Measurements from ENCODE around the gene TJP3. TPM values are rescaled to one million over a fixed set of nuclear protein-coding genes. Genes with fewer than 3 reads are reported as not detected.

Gene TJP3
- total RNA-seq, 2 experiments from 2014 or later: 1.0 to 1.3 TPM

DNA sequence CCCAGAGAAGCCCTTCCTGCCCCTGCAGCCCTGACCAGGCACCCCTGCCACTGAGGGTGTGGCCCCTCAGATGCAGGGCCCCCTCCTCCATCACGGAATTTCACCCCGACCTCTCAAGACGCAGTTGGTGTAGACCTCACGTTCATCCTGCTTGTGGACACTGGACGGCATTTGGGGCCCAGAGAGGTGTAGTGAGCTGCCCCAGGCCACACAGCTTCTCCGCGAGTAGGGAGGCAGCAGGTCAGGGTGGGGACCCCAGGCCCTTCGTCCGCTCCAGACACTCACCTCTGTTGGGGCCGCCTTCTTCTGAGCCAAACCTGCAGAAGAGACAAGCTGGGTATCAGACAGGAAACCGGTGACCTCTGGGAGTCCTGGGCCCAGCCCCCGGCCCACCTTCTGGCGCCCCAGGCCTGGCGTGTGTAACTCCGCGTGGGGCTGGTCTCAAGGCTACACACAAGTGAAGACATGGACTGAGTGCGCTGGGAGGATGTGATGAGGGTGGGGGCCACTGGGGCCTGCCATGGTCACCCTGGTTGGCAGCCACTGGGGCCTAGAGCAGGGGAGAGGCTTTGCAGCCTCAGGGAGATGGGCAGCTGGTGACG lies 41.0 kb upstream of the TJP3 start:
- no peaks in the 10 kb centered on the region for H3K27me3 Mint-ChIP-seq
- no peaks in the 10 kb centered on the region for H3K9me3 Mint-ChIP-seq (ENCODE audit: low read depth)
- H3K4me3 Mint-ChIP-seq: no peak overlapping the region
- H3K36me3 Mint-ChIP-seq: peaks cover 3% of the 10 kb centered on the region
- CTCF ChIA-PET: interaction anchor here (0.6 to 3.0 kb wide), 9 partner anchors 19 to 163 kb away, joined by 3 to 20 read pairs (median 8); partner anchors contain the start of gene PIP5K1C
- ATAC-seq: no peak
- H3K4me1 Mint-ChIP-seq: peaks cover 31% of the 10 kb centered on the region
- no peak overlapping the region for H3K27ac Mint-ChIP-seq
- DNase-seq: no peak

DNA sequence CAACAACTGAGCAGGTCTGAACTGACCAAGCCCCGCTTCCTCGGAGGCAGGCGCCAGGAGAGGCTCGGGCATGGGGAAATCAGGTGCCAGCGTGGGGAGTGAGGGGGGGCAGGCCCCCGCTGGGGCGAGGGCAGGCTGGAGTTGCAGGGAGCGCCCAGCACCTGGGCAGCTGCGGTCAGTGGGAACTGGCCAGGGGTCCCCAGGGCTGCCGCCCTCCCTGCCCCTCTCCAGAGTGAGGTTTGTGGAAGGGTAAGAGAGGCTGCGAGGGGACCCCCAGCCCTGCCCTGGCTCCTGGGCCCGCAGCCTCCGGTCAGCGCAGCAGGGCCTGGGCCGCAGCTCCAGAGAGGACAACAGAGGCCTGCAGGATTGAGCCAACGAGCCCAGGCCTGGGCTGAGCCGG lies 40.4 kb upstream of the TJP3 start:
- H3K27ac Mint-ChIP-seq: no peak overlapping the region
- no peak overlapping the region for H3K4me3 Mint-ChIP-seq
- peaks cover 4% of the 10 kb centered on the region for H3K36me3 Mint-ChIP-seq
- peaks cover 35% of the 10 kb centered on the region for H3K4me1 Mint-ChIP-seq
- no peak for ATAC-seq
- H3K27me3 Mint-ChIP-seq: no peaks in the 10 kb centered on the region
- no peaks in the 10 kb centered on the region for H3K9me3 Mint-ChIP-seq (ENCODE audit: low read depth)
- CTCF ChIA-PET: interaction anchor here (1.2 to 3.0 kb wide), 7 partner anchors 19 to 49 kb away, joined by 3 to 19 read pairs (median 8); partner anchors contain the start of gene PIP5K1C
- DNase-seq: no peak

DNA sequence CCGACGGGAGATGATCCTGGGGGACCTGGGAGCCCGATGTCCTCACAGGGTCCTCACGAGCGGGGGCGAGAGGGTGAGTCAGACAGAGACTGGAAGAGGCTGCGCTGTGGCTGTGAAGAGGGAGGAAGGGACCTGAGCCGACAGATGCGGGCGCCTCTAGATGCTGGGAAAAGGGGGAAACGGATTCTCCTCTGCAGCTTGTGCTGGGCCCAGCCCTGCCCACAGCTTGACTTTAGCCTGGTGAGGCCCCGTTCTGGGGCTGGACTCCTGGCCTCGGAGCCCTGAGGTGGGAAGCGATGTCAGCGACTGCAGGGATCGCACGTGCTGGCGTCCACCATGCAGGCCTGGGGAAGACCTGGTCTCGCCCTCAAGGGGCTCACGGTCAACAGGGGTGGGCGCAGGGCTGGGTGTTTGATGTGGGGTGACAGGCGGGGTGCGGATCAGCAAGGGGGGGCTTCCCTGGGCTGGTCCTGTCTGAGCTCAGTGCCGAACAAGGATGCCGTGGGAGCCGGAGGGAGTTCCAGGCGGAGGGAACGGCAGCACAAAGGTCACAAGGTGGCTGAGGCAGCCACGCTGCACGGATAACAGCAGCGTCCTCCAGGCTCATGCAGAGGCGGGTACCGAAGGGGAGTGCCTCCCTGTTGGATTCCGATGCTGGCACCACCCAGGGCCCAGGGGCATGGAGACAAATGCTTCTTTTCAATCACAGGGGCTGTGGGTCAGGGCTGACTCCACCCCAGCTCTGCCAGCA lies 39.7 kb upstream of the TJP3 start:
- Mint-ChIP-seq H3K9me3 (ENCODE audit: low read depth) (no peaks in the 10 kb centered on the region), H3K4me3 (no peak overlapping the region), H3K36me3 (peaks cover 8% of the 10 kb centered on the region), H3K4me1 (peaks cover 38% of the 10 kb centered on the region), H3K27ac (no peak overlapping the region), H3K27me3 (no peaks in the 10 kb centered on the region)
- DNase-seq (no peak), ATAC-seq (no peak)
- CTCF ChIA-PET: interaction anchor here (1.2 to 3.0 kb wide), 4 partner anchors 24 to 44 kb away, joined by 3 to 17 read pairs (median 7); partner anchors contain the start of gene PIP5K1C

DNA sequence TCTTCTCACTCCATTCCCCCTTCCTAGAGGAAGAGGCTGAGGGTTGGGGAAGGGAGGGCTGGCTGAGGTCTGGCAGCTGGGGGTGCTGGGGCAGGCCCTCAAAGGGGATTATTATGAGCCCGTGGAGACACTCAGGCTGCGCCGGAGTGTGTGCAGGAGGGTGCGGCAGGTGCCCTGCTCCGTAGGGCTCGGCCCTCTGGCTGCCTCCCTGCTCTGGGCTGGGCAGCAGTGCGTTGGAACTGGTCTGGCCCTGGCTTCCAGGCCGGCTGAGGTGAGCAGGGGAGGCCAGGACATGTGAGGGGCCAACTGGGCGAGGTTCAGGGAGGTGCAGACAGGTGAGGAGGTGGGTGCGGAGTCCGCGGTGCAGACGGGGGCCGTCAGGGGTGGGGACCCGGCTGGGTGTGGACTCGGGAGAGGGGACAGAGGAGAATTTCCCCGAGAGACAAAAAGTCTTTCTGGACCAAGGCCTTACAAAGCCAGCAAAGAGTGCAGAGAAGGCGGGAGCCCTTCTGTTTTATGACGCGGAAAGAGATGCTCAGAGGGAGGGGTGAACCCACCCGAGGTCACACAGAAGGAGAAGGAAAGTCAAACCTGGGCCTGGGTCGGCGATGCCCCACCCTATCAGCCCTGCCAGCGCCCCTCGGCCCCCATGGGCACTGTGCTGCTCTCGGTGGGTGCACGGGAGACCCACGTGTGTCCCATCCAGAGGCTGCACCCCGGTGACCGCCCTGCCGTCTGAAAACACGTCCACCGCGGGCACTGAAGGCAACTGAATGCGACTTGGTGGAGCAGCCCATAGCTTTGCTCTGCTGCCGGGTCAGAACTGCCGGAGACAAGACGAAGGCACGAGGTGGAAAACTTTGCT lies 38.9 kb upstream of the TJP3 start:
- H3K27me3 Mint-ChIP-seq: no peaks in the 10 kb centered on the region
- ATAC-seq (no peak), DNase-seq (no peak)
- CTCF ChIA-PET: interaction anchor here (1.3 to 1.6 kb wide), 2 partner anchors 23 kb away, joined by 6 read pairs; no protein-coding TSS in a partner anchor
- H3K36me3 Mint-ChIP-seq: peaks cover 8% of the 10 kb centered on the region
- peaks cover 38% of the 10 kb centered on the region for H3K4me1 Mint-ChIP-seq
- no peak overlapping the region for H3K4me3 Mint-ChIP-seq
- H3K9me3 Mint-ChIP-seq (ENCODE audit: low read depth): no peaks in the 10 kb centered on the region
- peak overlapping the region; percentile 5 for H3K27ac Mint-ChIP-seq

DNA sequence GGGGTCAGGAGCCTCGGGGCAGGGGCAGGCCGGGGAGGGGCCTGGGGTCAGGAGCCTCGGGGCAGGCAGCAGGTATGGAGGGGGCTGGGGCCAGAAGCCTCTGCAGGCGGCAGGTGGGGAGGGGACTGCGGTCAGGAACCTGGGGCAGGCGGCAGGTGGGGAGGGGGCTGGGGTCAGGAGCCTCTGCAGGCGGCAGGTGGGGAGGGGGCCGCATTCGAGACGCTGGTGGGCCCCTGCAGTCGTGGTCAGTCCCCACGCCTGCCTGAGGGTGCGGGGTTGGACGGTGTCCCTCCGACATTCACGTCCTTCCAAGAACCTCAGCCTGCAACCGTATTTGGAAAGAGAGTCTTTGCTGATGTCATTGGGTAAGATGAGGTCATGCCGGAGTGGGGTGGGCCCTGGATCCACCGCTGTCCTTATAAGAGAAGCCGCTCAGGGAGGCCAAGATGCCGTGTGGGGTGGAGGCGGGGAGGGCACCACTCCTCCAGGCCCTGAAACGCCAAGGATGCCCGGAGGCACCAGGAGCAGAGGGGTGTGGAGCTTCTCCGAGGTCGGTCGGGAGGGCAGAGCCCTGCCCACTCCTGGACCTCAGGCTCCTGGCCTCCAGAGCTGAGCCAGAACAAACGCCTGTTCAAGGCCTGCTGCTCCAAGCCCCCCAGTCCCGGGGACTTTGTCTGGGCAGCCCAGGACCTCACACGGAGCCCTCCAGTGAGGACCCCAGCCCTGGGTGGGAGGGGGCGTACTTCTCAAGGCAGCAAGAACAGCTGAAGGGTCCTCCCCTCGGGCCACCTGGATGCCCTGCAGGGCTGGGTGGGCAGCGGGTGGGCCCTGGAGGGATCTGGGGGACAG lies 38.0 kb upstream of the TJP3 start:
- no peaks in the 10 kb centered on the region for H3K9me3 Mint-ChIP-seq (ENCODE audit: low read depth)
- peak overlapping the region; percentile 59 for H3K4me3 Mint-ChIP-seq
- no peaks in the 10 kb centered on the region for H3K27me3 Mint-ChIP-seq
- ATAC-seq (no peak), DNase-seq (no peak)
- H3K36me3 Mint-ChIP-seq: peaks cover 8% of the 10 kb centered on the region
- H3K4me1 Mint-ChIP-seq: peaks cover 38% of the 10 kb centered on the region
- peak overlapping the region; percentile 86 for H3K27ac Mint-ChIP-seq
- CTCF ChIA-PET: interaction anchor here (1.3 to 2.6 kb wide), 3 partner anchors 9 to 23 kb away, joined by 4 to 12 read pairs (median 6); no protein-coding TSS in a partner anchor

DNA sequence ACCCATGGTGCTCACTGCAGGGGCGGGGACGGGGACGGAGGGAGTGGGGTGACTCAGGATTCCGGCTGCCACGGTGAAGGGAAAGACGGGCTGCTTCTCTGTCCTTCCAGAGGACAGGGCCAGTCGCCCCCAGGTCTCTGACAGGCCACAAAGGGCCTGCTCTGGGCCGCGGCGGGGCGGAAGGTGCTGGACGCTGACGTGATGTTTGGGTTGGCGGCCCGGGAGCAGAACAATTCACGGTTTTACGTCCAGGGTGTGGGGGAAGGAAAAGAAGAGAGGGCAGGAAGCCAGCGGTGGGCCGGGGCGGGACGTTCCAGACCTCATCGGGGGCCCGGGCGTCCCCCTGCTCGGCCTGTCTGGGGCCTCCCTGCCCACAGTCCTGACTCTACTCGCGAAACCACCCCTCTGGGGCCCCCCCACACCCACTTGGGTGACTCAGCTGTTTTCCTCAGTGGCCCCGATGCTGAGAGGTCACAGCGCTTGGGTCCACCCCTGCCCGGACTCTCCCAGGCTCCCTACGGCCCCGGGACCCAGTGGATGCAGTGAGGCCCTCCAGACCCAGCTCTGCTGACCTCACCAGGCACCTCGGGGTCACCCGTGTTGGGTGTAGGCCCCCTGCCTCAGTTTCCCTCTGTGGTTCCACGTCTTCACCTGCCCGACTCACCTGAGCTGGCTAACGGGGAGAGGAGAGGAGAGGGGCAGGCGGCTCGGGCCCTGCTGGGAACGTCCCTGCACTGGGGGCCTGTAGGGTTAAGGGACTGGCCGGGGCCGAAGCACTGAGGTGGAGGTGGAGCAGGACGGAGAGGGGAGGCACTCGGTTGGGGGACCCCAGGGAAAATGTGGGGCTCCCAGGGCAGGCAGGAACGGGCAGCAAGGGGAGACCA lies 37.1 kb upstream of the TJP3 start:
- peak; percentile 86 for DNase-seq
- Mint-ChIP-seq H3K4me3 (peak overlapping the region; percentile 59), H3K27ac (peak overlapping the region; percentile 86), H3K36me3 (peaks cover 8% of the 10 kb centered on the region), H3K27me3 (no peaks in the 10 kb centered on the region), H3K9me3 (ENCODE audit: low read depth) (no peaks in the 10 kb centered on the region), H3K4me1 (peaks cover 37% of the 10 kb centered on the region)
- peak; percentile 63 for ATAC-seq
- CTCF ChIA-PET: interaction anchor here (0.6 to 2.6 kb wide), 11 partner anchors 9 to 469 kb away, joined by 3 to 18 read pairs (median 4); partner anchors contain the start of genes MRPL54 and PIP5K1C

DNA sequence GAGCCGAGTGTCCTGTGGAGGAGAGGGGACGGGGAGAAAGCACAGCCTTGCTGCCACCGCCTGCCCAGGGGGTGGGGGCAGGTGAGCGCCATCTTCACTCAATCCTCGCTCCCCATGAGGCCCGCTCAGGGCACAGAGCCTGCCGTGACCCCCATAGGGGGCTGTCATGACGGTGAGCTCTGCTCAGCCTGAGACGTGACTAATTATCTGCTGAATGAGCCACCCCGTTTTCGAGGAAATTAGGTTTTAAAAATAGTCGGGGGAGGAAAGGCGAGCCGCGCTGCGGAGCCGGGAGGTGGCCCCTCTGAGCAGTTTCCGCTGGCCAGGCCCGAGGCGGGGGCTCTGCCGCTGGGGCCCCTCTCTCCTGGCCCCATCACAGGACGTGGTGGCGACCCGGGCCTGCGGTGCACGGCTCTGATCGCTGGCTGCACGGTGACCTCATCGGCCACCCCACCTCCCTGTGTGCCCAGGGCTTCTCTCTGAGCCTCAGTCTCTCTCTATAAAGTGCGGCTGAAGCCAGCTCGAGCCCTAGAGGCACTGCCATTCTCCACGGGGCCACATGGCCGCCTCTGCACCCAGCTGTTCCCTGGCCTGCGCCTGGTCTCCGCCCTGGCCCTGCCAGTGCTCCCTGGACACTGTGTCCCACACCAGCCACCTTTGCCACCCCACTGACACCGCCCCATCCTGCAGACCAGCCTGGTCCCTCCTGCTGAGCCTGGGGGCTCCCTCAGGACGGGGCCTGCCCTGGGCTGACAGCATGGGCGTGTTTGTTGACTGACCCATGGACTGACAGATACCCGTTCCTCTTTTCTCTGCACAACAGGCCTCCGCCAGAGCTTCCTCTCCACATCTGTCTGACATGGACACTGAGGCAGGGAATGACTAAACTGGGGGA lies 36.3 kb upstream of the TJP3 start:
- DNase-seq (peak; percentile 74), ATAC-seq (peak; percentile 69)
- CTCF ChIA-PET: interaction anchor here (0.6 to 2.6 kb wide), 11 partner anchors 15 to 468 kb away, joined by 3 to 18 read pairs (median 4); partner anchors contain the start of genes MRPL54 and PIP5K1C
- Mint-ChIP-seq H3K27ac (peak overlapping the region; percentile 86), H3K4me3 (peak overlapping the region; percentile 59), H3K9me3 (ENCODE audit: low read depth) (no peaks in the 10 kb centered on the region), H3K4me1 (peaks cover 34% of the 10 kb centered on the region), H3K36me3 (peaks cover 7% of the 10 kb centered on the region), H3K27me3 (no peaks in the 10 kb centered on the region)

DNA sequence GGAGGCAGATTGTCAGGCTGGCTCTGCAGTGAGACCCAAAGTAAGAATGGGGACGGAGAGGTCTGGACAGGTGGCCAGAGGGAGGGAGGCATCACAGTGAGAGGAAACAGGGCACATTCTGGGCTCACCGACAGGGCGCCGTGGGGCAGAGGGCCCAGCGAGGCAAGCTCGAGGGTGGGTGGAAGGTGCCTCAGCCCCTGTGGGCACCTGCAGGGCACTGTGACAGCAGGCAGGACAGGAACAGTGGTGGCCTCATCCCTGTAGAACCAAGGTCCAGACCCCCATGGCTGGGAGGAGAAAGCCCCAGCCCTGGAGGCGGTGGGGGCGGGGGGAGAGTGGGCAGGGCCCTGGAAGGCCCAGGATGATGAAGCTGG lies 35.6 kb upstream of the TJP3 start:
- no peaks in the 10 kb centered on the region for H3K27me3 Mint-ChIP-seq
- no peaks in the 10 kb centered on the region for H3K9me3 Mint-ChIP-seq (ENCODE audit: low read depth)
- ATAC-seq (no peak), DNase-seq (no peak)
- peak overlapping the region; percentile 72 for H3K27ac Mint-ChIP-seq
- H3K36me3 Mint-ChIP-seq: peaks cover 7% of the 10 kb centered on the region
- CTCF ChIA-PET: interaction anchor here (1.0 to 2.6 kb wide), 4 partner anchors 14 to 40 kb away, joined by 4 to 18 read pairs (median 8); partner anchors contain the start of gene PIP5K1C
- H3K4me1 Mint-ChIP-seq: peaks cover 38% of the 10 kb centered on the region
- H3K4me3 Mint-ChIP-seq: no peak overlapping the region

DNA sequence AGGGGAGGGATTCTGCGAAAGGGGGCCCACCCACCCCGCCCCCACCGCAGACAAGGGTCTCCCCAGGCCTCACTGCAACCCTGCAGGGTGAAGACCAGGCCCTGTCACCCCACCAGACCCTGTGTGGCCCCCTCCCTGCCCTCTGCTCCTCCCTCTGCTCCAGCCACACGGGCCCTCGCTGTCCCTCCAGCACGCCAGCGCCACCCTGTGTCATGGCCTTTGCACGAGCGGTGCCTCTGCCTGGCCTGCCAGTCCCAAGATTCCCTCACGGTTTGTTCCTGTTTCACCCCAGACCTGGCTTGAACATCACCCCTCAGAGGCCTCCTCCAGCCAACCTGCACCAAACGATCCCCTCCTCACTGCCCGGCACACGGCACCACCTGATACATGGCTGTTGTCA lies 35.2 kb upstream of the TJP3 start:
- no peak overlapping the region for H3K4me3 Mint-ChIP-seq
- DNase-seq (no peak), ATAC-seq (no peak)
- no peak overlapping the region for H3K27ac Mint-ChIP-seq
- peaks cover 7% of the 10 kb centered on the region for H3K36me3 Mint-ChIP-seq
- H3K4me1 Mint-ChIP-seq: peaks cover 38% of the 10 kb centered on the region
- no peaks in the 10 kb centered on the region for H3K9me3 Mint-ChIP-seq (ENCODE audit: low read depth)
- CTCF ChIA-PET: interaction anchor here (1.8 to 2.6 kb wide), 2 partner anchors 17 to 26 kb away, joined by 12 to 18 read pairs; partner anchors contain the start of gene PIP5K1C
- no peaks in the 10 kb centered on the region for H3K27me3 Mint-ChIP-seq

DNA sequence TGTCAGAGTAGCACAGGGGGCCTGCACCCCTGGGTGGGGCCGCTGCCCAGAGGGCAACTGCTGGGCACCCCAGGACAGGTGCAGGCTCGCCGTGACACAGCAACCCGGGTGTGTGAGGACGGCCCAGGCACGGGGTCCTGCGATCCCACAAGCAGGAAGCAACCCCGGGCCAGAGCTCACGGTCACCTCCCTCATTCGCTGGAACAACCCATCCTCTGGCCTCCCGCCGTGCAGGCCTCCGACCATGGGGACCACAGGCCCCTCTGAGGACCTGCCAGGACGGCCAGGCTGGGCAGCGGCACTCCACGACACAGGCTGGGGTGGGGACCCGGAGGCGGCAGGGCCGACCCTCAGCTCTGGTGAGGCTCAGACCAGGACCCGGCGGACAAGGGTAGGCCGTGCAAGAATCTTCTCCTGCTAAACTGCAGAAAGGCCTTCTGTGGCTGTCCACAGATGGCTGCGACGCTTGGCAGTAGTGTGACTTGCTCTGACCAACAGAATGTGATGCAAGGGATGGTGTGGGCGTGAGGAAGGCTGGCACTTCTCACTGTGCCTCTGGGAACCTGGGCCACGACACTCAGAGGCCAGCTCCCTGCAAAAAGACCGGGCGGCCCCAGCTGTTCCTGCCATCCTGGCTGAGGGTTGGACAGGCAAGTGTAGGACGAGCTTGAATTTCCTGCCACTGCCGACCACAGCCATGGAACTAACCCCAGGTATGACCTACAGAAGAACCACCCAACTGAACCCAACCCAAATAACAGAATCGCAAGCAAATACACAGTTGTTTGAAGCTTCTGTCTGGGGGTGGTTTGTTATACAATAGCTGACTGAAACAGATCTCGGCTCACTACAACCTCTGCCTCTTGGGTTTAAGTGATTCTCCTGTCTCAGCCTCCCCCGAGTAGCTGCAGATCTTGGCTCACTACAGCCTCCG lies 34.4 kb upstream of the TJP3 start:
- DNase-seq: no peak
- Mint-ChIP-seq H3K36me3 (peaks cover 7% of the 10 kb centered on the region), H3K9me3 (ENCODE audit: low read depth) (no peaks in the 10 kb centered on the region), H3K4me1 (peaks cover 38% of the 10 kb centered on the region), H3K27me3 (no peaks in the 10 kb centered on the region), H3K27ac (no peak overlapping the region), H3K4me3 (no peak overlapping the region)
- ATAC-seq: no peak
- CTCF ChIA-PET: interaction anchor here (1.0 to 1.3 kb wide), 4 partner anchors 8 to 26 kb away, joined by 3 to 5 read pairs (median 4); partner anchors contain the start of gene PIP5K1C

All from activated CD8-positive, alpha-beta memory T cell treated with anti-CD3 and anti-CD28 coated beads, Interleukin-2, amount 10 ng/mL, durations not matched to agents 7 days and 5 days (primary cell).